AG20443 (cell line): ENCODE measurements around the gene LINC01488.

Source experiments
- DNase-seq: peaks from one replicate; pipeline ENCODE4 v3.0.0; 2012; ENCODE audit warnings: low spot score, mixed read lengths

LINC01488 gene

GRCh38 chr11:69493931-69494821 lies 12.7 kb downstream of the LINC01488 start:
- DNase-seq: no peak

- no peak for DNase-seq
Observed at GRCh38 chr11:69494851-69495250, 13.4 kb downstream of the LINC01488 start.

DNA sequence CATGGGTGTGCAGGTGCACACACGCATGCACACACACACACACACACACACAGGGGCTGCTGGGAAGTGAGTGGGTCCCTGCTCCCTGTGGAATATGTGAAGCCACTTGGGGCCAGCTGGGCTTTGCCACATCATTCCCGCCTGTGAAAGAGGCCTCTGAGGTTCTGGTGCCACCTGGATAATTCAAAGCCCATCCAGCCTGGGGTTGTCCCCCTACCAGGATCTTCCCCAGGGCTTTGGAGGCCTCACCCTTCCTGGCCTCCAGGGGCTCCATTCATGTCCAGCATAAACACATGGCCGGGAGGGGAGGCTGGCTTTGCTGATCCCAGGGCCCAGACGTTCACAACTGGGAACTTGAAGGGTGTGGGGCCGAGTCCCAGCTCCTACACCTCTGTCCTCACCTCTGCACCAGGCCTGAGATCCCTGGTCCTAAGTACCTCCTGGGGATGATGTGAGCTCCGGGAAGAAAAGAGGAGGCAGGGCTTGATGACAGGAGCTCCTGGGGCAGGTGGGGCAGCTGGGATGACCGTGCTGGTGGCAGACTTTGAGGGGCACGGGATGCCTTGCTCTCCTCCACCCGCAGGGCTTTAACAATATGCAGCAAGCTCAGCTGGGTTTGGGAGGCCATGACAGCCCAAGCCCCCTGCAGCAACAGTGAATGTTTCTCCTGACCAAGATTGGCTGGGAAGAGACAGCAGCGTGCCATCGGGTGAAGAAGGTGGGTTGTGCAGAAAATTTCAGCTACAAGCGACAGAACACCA lies 14.2 kb downstream of the LINC01488 start:
- no peak for DNase-seq

GRCh38 chr11:69496202-69496557 lies 14.7 kb downstream of the LINC01488 start:
- no peak for DNase-seq

DNA sequence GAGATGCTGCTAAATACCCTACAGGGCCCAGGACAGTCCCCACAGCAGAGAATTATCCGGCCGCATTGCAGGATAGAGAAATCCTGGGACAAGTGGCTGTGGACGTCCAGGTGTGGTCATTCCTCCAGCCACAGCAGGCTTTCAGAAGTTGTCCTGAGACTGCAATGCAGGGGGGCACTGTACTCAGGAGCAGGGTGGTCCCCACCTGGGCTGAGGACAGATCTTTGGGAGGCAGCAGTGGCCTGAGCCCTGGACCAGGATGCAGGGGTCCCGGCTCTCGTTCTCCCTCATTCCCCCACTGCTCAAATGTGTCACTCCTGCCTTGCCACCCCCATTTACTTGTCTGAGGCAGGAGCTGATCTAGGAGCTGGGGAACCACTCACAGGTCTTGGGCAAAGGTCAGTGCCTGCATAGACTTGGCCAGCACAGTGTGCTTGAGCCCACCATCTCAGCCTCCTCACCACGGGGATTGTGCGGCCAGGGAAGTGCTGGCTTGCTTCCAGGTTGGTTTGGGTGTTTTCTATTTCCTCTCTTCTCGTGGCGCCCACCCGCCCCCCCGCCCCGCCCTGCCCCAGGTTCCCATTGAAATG lies 15.3 kb downstream of the LINC01488 start:
- no peak for DNase-seq

DNA sequence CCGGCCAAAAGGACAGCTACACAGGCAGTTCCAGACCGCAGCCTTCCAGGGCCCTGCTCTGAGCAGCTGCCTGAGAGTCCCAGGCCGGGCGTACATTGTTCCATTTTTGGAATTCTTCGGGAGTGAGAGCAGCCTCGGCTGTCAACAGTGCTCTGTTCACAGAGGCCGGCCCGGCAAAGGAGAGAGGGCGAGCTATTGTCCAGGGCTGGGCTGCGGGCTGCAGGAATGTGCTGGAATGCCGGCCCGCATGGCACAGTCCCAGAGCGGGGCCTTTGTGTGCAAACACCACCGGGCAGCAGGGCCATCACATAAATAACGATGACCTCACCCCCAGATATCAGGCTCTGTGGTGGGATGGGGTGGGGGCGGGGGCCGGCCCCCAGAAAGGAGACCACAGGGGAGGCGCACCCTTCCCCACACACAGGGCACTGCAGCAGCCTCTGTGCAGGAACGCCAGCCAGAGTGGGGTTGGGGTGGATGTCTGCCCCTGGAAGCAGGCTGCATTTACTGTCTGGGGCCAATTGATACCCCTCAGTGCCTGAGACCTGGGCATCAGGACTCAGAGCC lies 15.8 kb downstream of the LINC01488 start:
- DNase-seq: peak; percentile 97

GRCh38 chr11:69498614-69499175 lies 17.2 kb downstream of the LINC01488 start:
- no peak for DNase-seq

- no peak for DNase-seq
Observed at GRCh38 chr11:69499186-69499917, 17.9 kb downstream of the LINC01488 start.

DNA sequence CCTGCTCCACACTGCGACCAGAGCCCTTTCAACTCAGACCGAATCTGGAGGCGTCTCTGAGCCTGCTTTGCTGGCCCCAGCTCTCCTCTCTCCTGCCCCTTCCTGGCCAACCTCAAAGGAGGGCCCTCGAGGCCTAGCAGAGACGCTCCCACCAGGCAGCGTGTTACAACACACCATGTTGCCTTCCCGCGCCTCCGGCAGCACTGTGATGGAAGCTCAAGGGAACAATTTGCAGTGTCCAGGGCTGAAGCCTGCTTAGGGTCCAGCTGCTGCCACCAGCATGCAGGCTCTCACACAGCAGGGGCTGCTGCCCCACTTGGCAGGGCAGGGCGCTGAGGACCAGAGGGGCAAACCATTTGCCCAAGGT lies 18.4 kb downstream of the LINC01488 start:
- no peak for DNase-seq

DNA sequence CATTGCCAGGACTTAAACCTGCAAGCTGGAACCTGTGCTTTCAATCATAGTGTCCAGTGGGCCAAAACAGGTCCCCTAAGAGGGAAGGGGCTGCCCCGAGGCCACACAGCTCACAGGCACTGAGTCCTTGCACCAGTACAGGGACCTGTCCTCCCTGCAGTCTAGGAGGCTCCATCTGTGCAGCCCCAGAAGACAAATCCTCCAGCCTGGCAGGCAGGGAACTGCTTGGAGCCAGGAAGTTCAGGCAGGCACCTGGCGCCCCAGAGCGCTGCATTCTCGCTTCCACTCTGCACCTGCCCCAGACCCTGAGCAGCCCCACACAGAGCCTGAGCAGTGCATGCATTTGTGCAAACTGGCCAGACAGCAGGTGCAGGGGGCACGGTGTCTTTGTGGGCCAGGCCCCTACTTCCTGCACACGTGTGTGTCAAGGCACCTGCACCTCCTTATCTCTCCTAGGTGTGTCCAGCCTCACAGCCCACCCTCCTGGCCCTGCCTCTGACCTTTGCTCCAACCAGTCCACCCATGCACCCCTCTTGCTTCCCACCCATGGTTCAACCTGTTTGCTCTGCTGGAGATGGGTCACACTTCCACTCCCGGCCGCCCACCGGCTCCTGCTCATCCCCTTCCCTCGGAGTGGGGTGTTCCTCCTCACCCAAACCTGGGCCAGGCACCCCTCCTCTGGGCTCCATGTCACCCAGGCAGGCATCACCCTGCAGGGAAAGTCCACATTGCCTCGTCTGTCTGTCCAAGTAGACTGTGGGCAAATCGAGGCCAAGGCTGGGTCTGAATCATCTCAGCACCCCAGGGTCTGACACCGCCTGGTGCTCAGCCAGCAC lies 19.0 kb downstream of the LINC01488 start:
- no peak for DNase-seq

DNA sequence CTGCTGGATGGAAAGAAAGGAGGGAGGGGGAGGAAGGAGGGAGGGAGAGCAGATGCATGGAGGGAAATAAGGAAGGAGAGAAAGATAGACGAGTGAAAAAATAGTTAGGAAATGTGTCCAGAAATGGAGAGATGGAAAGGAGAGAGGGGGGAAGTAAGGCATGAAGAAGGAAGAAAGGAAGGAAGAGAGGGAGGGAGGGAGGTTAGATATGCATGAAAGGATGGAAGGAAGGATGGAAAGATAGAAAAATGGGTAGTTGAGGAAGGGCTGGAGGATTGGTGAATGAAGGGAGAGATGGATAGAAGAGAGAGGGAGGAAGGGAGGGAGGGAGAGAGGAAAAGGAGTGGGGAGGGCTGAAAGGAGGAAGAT lies 19.6 kb downstream of the LINC01488 start:
- DNase-seq: no peak

GRCh38 chr11:69501891-69502860 lies 20.7 kb downstream of the LINC01488 start:
- DNase-seq: no peak

DNA sequence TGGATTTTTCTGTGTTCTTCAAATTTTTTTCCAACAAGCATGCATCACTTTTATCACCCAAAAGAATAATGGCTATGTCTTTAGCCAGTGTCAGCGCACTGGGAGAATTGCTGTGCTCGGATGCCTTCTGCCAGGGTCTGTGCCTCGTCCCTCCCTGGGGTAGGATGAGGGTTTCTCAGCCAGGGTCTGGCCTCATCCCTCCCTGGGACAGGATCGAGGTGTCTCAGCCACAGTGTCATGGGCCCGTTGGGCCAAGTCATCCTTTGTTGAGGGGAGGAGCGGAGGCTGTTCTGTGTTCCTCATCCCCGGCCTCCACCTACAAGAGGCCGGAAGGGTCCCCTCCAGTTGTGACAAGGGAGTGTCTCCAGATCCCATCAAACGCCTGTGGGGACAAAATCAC lies 22.7 kb downstream of the LINC01488 start:
- no peak for DNase-seq

DNA sequence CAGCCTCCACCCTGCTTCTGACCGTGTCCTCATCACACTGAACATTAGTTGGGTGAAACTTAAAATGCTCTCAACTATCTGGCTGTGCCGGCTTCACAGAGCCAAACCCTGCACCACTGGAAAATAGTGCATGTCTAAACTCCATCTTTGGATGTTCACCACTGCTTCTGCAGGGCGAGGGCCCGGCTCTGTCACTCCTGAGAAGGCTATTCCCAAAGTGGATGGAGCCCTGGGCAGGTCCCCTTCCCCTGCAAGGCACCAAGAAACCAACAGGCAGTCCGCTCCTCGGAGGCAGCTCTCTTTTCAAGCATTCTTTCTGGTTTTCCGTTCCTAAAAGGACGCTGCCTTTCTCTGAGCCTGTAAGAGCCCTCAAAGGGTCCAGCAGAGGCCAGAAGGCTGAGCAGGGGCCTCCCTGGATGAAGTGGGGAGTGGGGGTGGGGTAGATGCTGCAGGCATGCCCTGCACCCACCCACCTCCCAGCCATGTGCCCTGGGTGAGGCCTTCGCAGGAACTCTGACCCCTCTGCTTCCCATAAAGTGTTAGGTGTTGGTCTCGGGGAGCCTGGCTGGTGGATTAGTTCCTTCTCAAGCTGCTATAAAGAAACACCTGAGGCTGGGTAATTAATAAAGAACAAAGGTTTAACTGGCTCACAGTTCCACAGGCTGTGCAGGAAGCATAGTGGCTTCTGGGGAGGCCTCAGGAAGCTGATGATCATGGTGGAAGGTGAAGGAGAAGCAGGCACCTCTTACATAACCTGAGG lies 23.3 kb downstream of the LINC01488 start:
- DNase-seq: no peak

DNA sequence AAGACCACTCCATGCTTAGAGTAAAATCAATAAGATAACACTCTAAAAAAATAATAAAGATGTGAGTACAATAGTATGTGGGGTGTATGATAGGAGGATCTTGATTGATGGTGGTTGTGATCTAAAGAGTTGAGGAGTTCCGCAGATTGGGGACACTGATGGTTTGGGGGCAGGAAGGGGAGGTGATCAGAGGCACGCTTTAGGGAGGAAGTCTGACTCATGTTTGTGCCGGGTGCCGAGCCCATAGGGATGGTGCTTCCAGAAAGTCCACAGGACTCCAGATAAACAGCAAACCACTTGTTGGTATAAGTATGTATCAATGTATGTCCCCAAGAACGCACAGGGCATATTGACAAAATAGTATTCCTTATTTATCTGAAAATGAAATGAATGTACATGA lies 27.5 kb downstream of the LINC01488 start:
- DNase-seq: no peak

- DNase-seq: no peak
Observed at GRCh38 chr11:69509381-69509780, 27.9 kb downstream of the LINC01488 start.

- DNase-seq: no peak
Observed at GRCh38 chr11:69509846-69510390, 28.5 kb downstream of the LINC01488 start.
